HFFc6 (cell line): ENCODE measurements around the gene NRL. TPM values are rescaled to one million over a fixed set of nuclear protein-coding genes. Genes with fewer than 3 reads are reported as not detected.

Source experiments
- DNase-seq: peaks from one replicate; pipeline ENCODE4 v3.0.0-alpha.2; 2018
- H3K27ac Mint-ChIP-seq: 2 replicates; pipeline ENCODE4 v1.8.0; 2020; ENCODE audit warnings: mild to moderate bottlenecking, mixed read lengths
- H3K27me3 Mint-ChIP-seq: 2 replicates; pipeline ENCODE4 v1.8.0; 2021; ENCODE audit warnings: mild to moderate bottlenecking, moderate library complexity, mixed read lengths; ENCODE audit not compliant: insufficient read depth
- H3K36me3 Mint-ChIP-seq: 2 replicates; pipeline ENCODE4 v1.8.0; 2021; ENCODE audit warnings: low read depth, mixed read lengths
- H3K4me1 Mint-ChIP-seq: 2 replicates; pipeline ENCODE4 v1.8.0; 2020; ENCODE audit warnings: low read depth, mixed read lengths
- H3K4me3 Mint-ChIP-seq: 2 replicates; pipeline ENCODE4 v1.8.0; 2020; ENCODE audit warnings: mild to moderate bottlenecking, moderate library complexity, mixed read lengths
- H3K9me3 Mint-ChIP-seq: 2 replicates; pipeline ENCODE4 v1.8.0; 2020; ENCODE audit warnings: mild to moderate bottlenecking, mixed read lengths
- CTCF ChIP-seq: fragments of 200-600 bp; sonication (generic); IDR thresholded peaks from 2 replicates; pipeline ENCODE4 v1.5.0; 2021; ENCODE audit warnings: antibody characterized with exemption, mild to moderate bottlenecking
- total RNA-seq, 6 experiments: library from RNA; stranded (reverse); fragmentation: NEBNext Ultra II Directional; extraction: Animal tissue kit (Norgen Biotek cat#: 25700); gene quantifications; 2 replicates in 1 of 6; 3 replicates in 5 of 6; pipeline ENCODE4 v1.2.3, GENCODE V29; 2021

The NRL gene
- total RNA-seq, 6 experiments from 2014 or later: 0.26 to 0.85 (median 0.49) TPM

GRCh38 chr14:24095271-24096068, 19.3 kb downstream of the NRL start:
- Mint-ChIP-seq H3K9me3 (no peaks in the 10 kb centered on the region), H3K4me3 (peak overlapping the region; percentile 99), H3K4me1 (peaks cover 26% of the 10 kb centered on the region), H3K27ac (peak overlapping the region; percentile 86), H3K36me3 (peaks cover 4% of the 10 kb centered on the region; the same call in 1 of the 2 replicates), H3K27me3 (no peaks in the 10 kb centered on the region; the same call in none of the 2 replicates)
- DNase-seq: peak; percentile 49
- no peak for TF ChIP-seq CTCF

GRCh38 chr14:24094841-24095270, 19.9 kb downstream of the NRL start:
- peak overlapping the region; percentile 99 for H3K4me3 Mint-ChIP-seq
- H3K4me1 Mint-ChIP-seq: peaks cover 26% of the 10 kb centered on the region
- peaks cover 4% of the 10 kb centered on the region; the same call in 1 of the 2 replicates for H3K36me3 Mint-ChIP-seq
- no peaks in the 10 kb centered on the region; the same call in none of the 2 replicates for H3K27me3 Mint-ChIP-seq
- peak overlapping the region; percentile 86 for H3K27ac Mint-ChIP-seq
- TF ChIP-seq CTCF: no peak
- H3K9me3 Mint-ChIP-seq: no peaks in the 10 kb centered on the region
- DNase-seq: no peak

- no peaks in the 10 kb centered on the region for H3K9me3 Mint-ChIP-seq
- H3K4me3 Mint-ChIP-seq: peak within 1 kb of the TSS; percentile 99
- no peak; the same call in none of the 2 replicates for TF ChIP-seq CTCF
- peak within 1 kb of the TSS; percentile 86 for H3K27ac Mint-ChIP-seq
- H3K36me3 Mint-ChIP-seq: peaks cover 4% of the 10 kb centered on the region; the same call in 1 of the 2 replicates
- DNase-seq: peak; percentile 87
- H3K4me1 Mint-ChIP-seq: peaks cover 26% of the 10 kb centered on the region
- H3K27me3 Mint-ChIP-seq: no peaks in the 10 kb centered on the region; the same call in none of the 2 replicates
Observed at GRCh38 chr14:24093901-24094840, 20.6 kb downstream of the NRL start, which contains the start of gene PCK2. Gene PCK2, plus strand, starts transcription at chr14:24094311. Its CDS starts 95 bp downstream, at chr14:24094406.

GRCh38 chr14:24093207-24093900, 21.4 kb downstream of the NRL start:
- Mint-ChIP-seq H3K4me1 (peaks cover 26% of the 10 kb centered on the region), H3K27me3 (no peaks in the 10 kb centered on the region; the same call in none of the 2 replicates), H3K36me3 (peaks cover 4% of the 10 kb centered on the region; the same call in 1 of the 2 replicates), H3K27ac (peak overlapping the region; percentile 86), H3K4me3 (peak overlapping the region; percentile 99), H3K9me3 (no peaks in the 10 kb centered on the region)
- TF ChIP-seq CTCF: no peak
- DNase-seq: no peak
